Choroid plexus epithelial cell (primary cell): ENCODE results near the gene SH3PXD2A.
A peak's percentile ranks its signal among the peaks of the same experiment; 100 is the strongest.

ENCODE experiments used
- DNase-seq: peaks from one replicate; pipeline ENCODE4 v3.0.0-alpha.2; 2010; ENCODE audit warnings: low read depth
- H3K4me3 ChIP-seq: 2 replicates; pipeline ENCODE4 v1.5.1; 2011; ENCODE audit warnings: low read depth, mild to moderate bottlenecking, control low read depth, low read length, moderate library complexity
- CTCF ChIP-seq: conservative IDR thresholded peaks from 2 replicates; pipeline ENCODE4 v1.5.1; 2011; ENCODE audit warnings: low read depth, mild to moderate bottlenecking, control low read depth, inconsistent platforms, low read length, moderate library complexity

The SH3PXD2A gene

GRCh38 chr10:103616705-103617601 lies 238.4 kb downstream of the SH3PXD2A start:
- no peak for TF ChIP-seq CTCF
- no peak overlapping the region for H3K4me3 ChIP-seq
- peak; percentile 97 for DNase-seq

GRCh38 chr10:103614306-103615158 lies 240.8 kb downstream of the SH3PXD2A start:
- no peak overlapping the region for H3K4me3 ChIP-seq
- peak; percentile 35 for DNase-seq
- TF ChIP-seq CTCF: no peak

GRCh38 chr10:103613616-103614015 lies 241.8 kb downstream of the SH3PXD2A start:
- no peak for TF ChIP-seq CTCF
- no peak for DNase-seq
- H3K4me3 ChIP-seq: no peak overlapping the region

GRCh38 chr10:103612462-103613365 lies 242.7 kb downstream of the SH3PXD2A start:
- peak; percentile 38 for TF ChIP-seq CTCF
- peak; percentile 89 for DNase-seq
- H3K4me3 ChIP-seq: no peak overlapping the region

- H3K4me3 ChIP-seq: no peak overlapping the region
- TF ChIP-seq CTCF: no peak
- no peak for DNase-seq
These were observed 244.4 kb downstream of the SH3PXD2A start for GRCh38 chr10:103610921-103611511.

- no peak for TF ChIP-seq CTCF
- H3K4me3 ChIP-seq: no peak overlapping the region
- no peak for DNase-seq
These were observed 245.3 kb downstream of the SH3PXD2A start for GRCh38 chr10:103610083-103610472.
